ENCODE data around the gene HSD11B1L.

Gene HSD11B1L

DNA sequence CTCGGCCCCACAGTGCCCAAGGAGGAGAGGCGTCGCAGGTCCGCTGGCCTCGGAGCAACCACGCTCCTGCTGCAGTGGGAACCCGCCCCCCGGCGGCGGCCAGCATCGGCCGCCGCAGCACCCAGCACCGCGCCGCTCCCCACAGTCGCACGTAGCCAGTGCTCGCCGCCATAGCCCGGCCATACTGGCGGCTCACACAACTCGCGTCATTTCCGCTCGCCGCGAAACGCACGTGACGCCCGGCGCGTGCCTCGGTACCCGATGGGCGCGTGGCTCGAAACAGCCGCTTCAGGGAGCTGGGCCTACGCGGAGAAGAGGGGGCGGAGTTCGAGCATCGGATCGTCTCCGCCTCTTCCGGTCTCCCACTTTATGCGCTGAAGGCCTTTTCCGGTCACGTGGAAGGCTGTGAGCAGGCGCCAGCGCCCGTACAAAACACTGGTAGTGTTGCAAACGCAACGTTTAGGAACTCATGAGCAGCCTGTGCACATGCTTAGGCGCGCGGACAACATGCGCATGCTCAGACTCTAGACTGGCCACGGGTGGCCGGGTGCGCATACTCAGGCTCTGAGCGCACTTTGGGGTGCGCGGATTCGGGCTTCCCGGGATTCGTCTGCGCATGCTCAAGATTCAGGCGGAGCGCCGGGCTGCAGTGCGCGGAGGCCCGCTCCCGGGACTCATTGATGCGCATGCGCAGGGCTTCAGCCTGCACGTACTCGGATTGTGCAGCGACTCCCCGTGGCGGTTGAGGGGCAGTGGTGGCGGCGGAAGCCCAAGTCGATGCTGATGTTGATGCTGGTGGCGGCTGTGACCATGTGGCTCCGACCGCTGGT lies 39.3 kb downstream of the HSD11B1L start, which contains the start of the genes CATSPERD and LONP1 (continued):
- TF ChIP-seq ZNF830 (tag by site-specific recombination; IDR thresholded peaks at IDR 0.05; ENCODE audit: low read depth) (no peak), SCRT1 (tag by site-specific recombination; IDR thresholded peaks at IDR 0.05; ENCODE audit: borderline replicate concordance) (no peak), ZNF549 (tag by site-specific recombination; IDR thresholded peaks at IDR 0.05) (no peak; the same call in 1 of the 2 replicates), MZF1 (tag by site-specific recombination; IDR thresholded peaks at IDR 0.05; ENCODE audit: borderline replicate concordance) (no peak), ZNF19 (tag by site-specific recombination; IDR thresholded peaks at IDR 0.05; ENCODE audit: low read depth) (no peak), ZBTB48 (tag by site-specific recombination; IDR thresholded peaks at IDR 0.05) (no peak), ZNF112 (tag by site-specific recombination; IDR thresholded peaks at IDR 0.05) (no peak), ZNF138 (tag by site-specific recombination; IDR thresholded peaks at IDR 0.05; ENCODE audit: borderline replicate concordance) (no peak), ZNF157 (tag by site-specific recombination; IDR thresholded peaks at IDR 0.05) (no peak), ZNF202 (tag by site-specific recombination; IDR thresholded peaks at IDR 0.05; ENCODE audit: borderline replicate concordance) (no peak), ZNF792 (tag by site-specific recombination; IDR thresholded peaks at IDR 0.05) (no peak), ZNF776 (tag by site-specific recombination; IDR thresholded peaks at IDR 0.05; ENCODE audit: borderline replicate concordance) (no peak), ZNF664 (tag by site-specific recombination; IDR thresholded peaks at IDR 0.05) (no peak), ZSCAN30 (tag by site-specific recombination; IDR thresholded peaks at IDR 0.05) (peak; percentile 10), ZNF529 (tag by site-specific recombination; IDR thresholded peaks at IDR 0.05; ENCODE audit: insufficient replicate concordance) (no peak), ZFP41 (tag by site-specific recombination; IDR thresholded peaks at IDR 0.05; ENCODE audit: borderline replicate concordance) (no peak), ZNF600 (tag by site-specific recombination; IDR thresholded peaks at IDR 0.05) (peak; percentile 95), TRIM28 (IDR thresholded peaks at IDR 0.05; ENCODE audit: borderline replicate concordance, low read length) (no peak; the same call in 1 of the 2 replicates), ZNF48 (tag by site-specific recombination; IDR thresholded peaks at IDR 0.05) (no peak), ZNF560 (tag by site-specific recombination; IDR thresholded peaks at IDR 0.05; ENCODE audit: borderline replicate concordance) (no peak), ZFP37 (tag by site-specific recombination; IDR thresholded peaks at IDR 0.05) (0 out of 2 replicates have a peak, but pooled peaks have one; percentile 17), ZNF423 (tag by site-specific recombination; IDR thresholded peaks at IDR 0.05) (no peak), ZNF354C (tag by site-specific recombination; IDR thresholded peaks at IDR 0.05; ENCODE audit: borderline replicate concordance, low read depth) (no peak), ZNF140 (tag by site-specific recombination; IDR thresholded peaks at IDR 0.05) (no peak), GLIS1 (tag by site-specific recombination; IDR thresholded peaks at IDR 0.05) (peak; percentile 86), ZNF391 (tag by site-specific recombination; IDR thresholded peaks at IDR 0.05; ENCODE audit: borderline replicate concordance, low read depth) (no peak), ZNF555 (tag by site-specific recombination; conservative IDR thresholded peaks at IDR 0.05) (no peak), ZNF747 (tag by site-specific recombination; IDR thresholded peaks at IDR 0.05) (no peak)
- TF ChIP-seq, protein P1, sequence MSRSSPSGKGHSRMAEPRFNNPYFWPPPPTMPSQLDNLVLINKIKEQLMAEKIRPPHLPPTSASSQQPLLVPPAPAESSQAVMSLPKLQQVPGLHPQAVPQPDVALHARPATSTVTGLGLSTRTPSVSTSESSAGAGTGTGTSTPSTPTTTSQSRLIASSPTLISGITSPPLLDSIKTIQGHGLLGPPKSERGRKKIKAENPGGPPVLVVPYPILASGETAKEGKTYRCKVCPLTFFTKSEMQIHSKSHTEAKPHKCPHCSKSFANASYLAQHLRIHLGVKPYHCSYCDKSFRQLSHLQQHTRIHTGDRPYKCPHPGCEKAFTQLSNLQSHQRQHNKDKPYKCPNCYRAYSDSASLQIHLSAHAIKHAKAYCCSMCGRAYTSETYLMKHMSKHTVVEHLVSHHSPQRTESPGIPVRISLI (tag by site-specific recombination; IDR thresholded peaks at IDR 0.05), result no peak
- TF ChIP-seq, protein P2, sequence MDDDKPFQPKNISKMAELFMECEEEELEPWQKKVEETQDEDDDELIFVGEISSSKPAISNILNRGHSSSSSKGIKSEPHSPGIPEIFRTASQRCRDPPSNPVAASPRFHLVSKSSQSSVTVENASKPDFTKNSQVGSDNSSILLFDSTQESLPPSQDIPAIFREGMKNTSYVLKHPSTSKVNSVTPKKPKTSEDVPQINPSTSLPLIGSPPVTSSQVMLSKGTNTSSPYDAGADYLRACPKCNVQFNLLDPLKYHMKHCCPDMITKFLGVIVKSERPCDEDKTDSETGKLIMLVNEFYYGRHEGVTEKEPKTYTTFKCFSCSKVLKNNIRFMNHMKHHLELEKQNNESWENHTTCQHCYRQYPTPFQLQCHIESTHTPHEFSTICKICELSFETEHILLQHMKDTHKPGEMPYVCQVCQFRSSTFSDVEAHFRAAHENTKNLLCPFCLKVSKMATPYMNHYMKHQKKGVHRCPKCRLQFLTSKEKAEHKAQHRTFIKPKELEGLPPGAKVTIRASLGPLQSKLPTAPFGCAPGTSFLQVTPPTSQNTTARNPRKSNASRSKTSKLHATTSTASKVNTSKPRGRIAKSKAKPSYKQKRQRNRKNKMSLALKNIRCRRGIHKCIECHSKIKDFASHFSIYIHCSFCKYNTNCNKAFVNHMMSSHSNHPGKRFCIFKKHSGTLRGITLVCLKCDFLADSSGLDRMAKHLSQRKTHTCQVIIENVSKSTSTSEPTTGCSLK (tag by site-specific recombination; IDR thresholded peaks at IDR 0.05), result no peak
- TF ChIP-seq, protein P3, sequence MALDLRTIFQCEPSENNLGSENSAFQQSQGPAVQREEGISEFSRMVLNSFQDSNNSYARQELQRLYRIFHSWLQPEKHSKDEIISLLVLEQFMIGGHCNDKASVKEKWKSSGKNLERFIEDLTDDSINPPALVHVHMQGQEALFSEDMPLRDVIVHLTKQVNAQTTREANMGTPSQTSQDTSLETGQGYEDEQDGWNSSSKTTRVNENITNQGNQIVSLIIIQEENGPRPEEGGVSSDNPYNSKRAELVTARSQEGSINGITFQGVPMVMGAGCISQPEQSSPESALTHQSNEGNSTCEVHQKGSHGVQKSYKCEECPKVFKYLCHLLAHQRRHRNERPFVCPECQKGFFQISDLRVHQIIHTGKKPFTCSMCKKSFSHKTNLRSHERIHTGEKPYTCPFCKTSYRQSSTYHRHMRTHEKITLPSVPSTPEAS (tag by site-specific recombination; IDR thresholded peaks at IDR 0.05), result no peak
- TF ChIP-seq, protein P4, sequence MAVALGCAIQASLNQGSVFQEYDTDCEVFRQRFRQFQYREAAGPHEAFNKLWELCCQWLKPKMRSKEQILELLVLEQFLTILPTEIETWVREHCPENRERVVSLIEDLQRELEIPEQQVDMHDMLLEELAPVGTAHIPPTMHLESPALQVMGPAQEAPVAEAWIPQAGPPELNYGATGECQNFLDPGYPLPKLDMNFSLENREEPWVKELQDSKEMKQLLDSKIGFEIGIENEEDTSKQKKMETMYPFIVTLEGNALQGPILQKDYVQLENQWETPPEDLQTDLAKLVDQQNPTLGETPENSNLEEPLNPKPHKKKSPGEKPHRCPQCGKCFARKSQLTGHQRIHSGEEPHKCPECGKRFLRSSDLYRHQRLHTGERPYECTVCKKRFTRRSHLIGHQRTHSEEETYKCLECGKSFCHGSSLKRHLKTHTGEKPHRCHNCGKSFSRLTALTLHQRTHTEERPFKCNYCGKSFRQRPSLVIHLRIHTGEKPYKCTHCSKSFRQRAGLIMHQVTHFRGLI (tag by site-specific recombination; IDR thresholded peaks at IDR 0.05), result peak; percentile 77
- TF ChIP-seq, protein P5, sequence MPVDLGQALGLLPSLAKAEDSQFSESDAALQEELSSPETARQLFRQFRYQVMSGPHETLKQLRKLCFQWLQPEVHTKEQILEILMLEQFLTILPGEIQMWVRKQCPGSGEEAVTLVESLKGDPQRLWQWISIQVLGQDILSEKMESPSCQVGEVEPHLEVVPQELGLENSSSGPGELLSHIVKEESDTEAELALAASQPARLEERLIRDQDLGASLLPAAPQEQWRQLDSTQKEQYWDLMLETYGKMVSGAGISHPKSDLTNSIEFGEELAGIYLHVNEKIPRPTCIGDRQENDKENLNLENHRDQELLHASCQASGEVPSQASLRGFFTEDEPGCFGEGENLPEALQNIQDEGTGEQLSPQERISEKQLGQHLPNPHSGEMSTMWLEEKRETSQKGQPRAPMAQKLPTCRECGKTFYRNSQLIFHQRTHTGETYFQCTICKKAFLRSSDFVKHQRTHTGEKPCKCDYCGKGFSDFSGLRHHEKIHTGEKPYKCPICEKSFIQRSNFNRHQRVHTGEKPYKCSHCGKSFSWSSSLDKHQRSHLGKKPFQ (tag by site-specific recombination; IDR thresholded peaks at IDR 0.05), result no peak
